ENCODE data around the gene SRPRB. TPM values are rescaled to one million over a fixed set of nuclear protein-coding genes. Genes with fewer than 3 reads are reported as not detected.

SRPRB gene
- total RNA-seq, 4 donors from 2014 or later: 13.8 to 32.1 (median 24.4) TPM

- WGBS, 2 donors (ENCODE audit: low coverage in 1 of 2): 78 to 88% methylated on average over 3 to 6 of the region's 9 CpGs
These were observed 46.5 kb upstream of the SRPRB start for GRCh38 chr3:133758964-133759739.

DNA sequence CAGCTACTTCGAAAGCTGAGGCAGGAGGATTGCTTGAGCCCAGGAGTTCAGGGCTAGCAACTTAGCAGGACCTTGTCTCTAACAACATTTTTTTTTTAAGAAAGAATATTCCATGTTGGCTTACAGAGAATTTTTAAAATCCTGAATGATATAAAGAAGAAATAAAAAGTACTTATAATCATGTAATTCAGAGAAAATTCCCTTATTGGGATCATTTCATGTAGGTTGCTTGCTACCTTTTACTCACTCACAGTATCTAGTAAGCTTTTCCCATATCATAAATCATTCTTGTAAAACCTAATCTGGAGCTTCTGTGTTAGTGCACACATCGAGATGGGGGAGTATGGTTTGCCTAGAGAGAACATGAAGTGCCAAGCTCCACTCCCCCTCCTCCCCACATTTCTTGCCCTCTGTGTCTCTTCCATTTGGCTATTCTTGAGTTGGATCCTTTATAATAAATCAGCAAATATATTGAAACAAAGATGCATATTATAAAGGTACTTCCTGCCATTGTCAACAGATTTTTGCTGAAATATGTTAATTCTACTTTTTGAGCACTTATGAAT is 45.8 kb upstream of the SRPRB start:
- Histone ChIP-seq H3K27ac (no peak overlapping the region), H3K27me3 (no peaks in the 10 kb centered on the region), H3K4me1 (peaks cover 0 to 3% (median 0%) of the 10 kb centered on the region in 3 donors), H3K36me3 (no peaks in the 10 kb centered on the region), H3K4me3 (no peak overlapping the region), H3K9me3 (no peaks in the 10 kb centered on the region)
- TF ChIP-seq EP300 (IDR thresholded peaks at IDR 0.05) (no peak), POLR2A (IDR thresholded peaks at IDR 0.05) (no peak)
- no peak for ATAC-seq
- 67 to 86% methylated on average over 2 of the region's 2 CpGs for WGBS, 2 donors (ENCODE audit: low coverage in 1 of 2)

More at GRCh38 chr3:133758964-133759739, 46.5 kb upstream of the SRPRB start:
- no peaks in the 10 kb centered on the region for H3K4me1 ChIP-seq
- H3K27ac ChIP-seq: no peak overlapping the region
- no peak for ATAC-seq
- H3K36me3 ChIP-seq: no peaks in the 10 kb centered on the region
- no peak for TF ChIP-seq EP300 (IDR thresholded peaks at IDR 0.05)
- no peak for TF ChIP-seq POLR2AphosphoS5 (IDR thresholded peaks at IDR 0.05)
- TF ChIP-seq, protein P1, sequence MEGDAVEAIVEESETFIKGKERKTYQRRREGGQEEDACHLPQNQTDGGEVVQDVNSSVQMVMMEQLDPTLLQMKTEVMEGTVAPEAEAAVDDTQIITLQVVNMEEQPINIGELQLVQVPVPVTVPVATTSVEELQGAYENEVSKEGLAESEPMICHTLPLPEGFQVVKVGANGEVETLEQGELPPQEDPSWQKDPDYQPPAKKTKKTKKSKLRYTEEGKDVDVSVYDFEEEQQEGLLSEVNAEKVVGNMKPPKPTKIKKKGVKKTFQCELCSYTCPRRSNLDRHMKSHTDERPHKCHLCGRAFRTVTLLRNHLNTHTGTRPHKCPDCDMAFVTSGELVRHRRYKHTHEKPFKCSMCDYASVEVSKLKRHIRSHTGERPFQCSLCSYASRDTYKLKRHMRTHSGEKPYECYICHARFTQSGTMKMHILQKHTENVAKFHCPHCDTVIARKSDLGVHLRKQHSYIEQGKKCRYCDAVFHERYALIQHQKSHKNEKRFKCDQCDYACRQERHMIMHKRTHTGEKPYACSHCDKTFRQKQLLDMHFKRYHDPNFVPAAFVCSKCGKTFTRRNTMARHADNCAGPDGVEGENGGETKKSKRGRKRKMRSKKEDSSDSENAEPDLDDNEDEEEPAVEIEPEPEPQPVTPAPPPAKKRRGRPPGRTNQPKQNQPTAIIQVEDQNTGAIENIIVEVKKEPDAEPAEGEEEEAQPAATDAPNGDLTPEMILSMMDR (IDR thresholded peaks at IDR 0.05): no peak
- TF ChIP-seq POLR2A (IDR thresholded peaks at IDR 0.05): no peak
- H3K27me3 ChIP-seq: no peaks in the 10 kb centered on the region
- H3K9me3 ChIP-seq: no peaks in the 10 kb centered on the region
- no peak overlapping the region for H3K4me3 ChIP-seq

- H3K4me3 ChIP-seq: no peak overlapping the region
- TF ChIP-seq POLR2AphosphoS5 (IDR thresholded peaks at IDR 0.05) (no peak), EP300 (IDR thresholded peaks at IDR 0.05) (no peak), POLR2A (IDR thresholded peaks at IDR 0.05) (no peak)
- TF ChIP-seq, protein P1 (IDR thresholded peaks at IDR 0.05): no peak
- no peak overlapping the region for H3K27ac ChIP-seq
- H3K4me1 ChIP-seq: peaks cover 0 to 5% (median 0%) of the 10 kb centered on the region in 3 donors
- H3K9me3 ChIP-seq: no peaks in the 10 kb centered on the region
- H3K36me3 ChIP-seq: no peaks in the 10 kb centered on the region
- no peaks in the 10 kb centered on the region for H3K27me3 ChIP-seq
- WGBS, 2 donors (ENCODE audit: low coverage in 1 of 2): 83 to 91% methylated on average over 1 to 2 of the region's 2 CpGs
- no peak for ATAC-seq
These were observed 44.7 kb upstream of the SRPRB start for GRCh38 chr3:133760916-133761315.

- Histone ChIP-seq H3K36me3 (no peaks in the 10 kb centered on the region), H3K4me1 (peaks cover 0 to 5% (median 0%) of the 10 kb centered on the region in 3 donors), H3K4me3 (no peak overlapping the region), H3K27me3 (no peaks in the 10 kb centered on the region), H3K9me3 (no peaks in the 10 kb centered on the region), H3K27ac (no peak overlapping the region)
- TF ChIP-seq EP300 (IDR thresholded peaks at IDR 0.05) (no peak), POLR2A (IDR thresholded peaks at IDR 0.05) (no peak), POLR2AphosphoS5 (IDR thresholded peaks at IDR 0.05) (no peak)
- TF ChIP-seq, protein P1 (IDR thresholded peaks at IDR 0.05): no peak
- 79% methylated on average over 6 of the region's 6 CpGs for WGBS, 2 donors (ENCODE audit: low coverage in 1 of 2)
- no peak for ATAC-seq
These were observed 43.8 kb upstream of the SRPRB start for GRCh38 chr3:133761605-133762484.

DNA sequence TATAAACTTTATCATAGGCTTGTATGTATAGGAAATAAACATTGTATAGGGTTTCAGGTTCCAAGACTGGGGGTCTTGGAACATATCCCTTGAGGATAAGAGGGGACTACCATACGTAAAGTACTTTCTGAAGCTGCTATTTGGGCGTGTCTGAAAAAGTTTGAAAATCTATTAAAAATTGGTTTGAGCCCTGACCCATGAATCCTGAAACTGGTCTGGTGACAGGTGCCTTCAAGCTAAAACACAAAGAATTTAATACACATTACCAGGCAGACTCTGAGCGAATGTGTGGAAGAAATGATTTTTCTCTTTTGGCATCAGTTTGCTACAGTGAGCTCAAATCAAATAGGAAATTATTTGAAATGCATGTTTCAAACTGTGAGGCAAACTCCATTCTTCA is 43.1 kb upstream of the SRPRB start:
- 65 to 73% methylated on average over 3 of the region's 3 CpGs for WGBS, 2 donors (ENCODE audit: low coverage in 1 of 2)
- Histone ChIP-seq H3K4me3 (no peak overlapping the region), H3K36me3 (no peaks in the 10 kb centered on the region), H3K27me3 (no peaks in the 10 kb centered on the region), H3K27ac (no peak overlapping the region), H3K4me1 (peaks cover 0 to 5% (median 0%) of the 10 kb centered on the region in 3 donors), H3K9me3 (no peaks in the 10 kb centered on the region)
- TF ChIP-seq, protein P1 (IDR thresholded peaks at IDR 0.05): no peak
- ATAC-seq: no peak
